ENCODE data around the gene FMN2. TPM values are rescaled to one million over a fixed set of nuclear protein-coding genes. Genes with fewer than 3 reads are reported as not detected.

The FMN2 gene
- total RNA-seq, 1 donor from 2014 or later: 1.1 TPM

- Histone ChIP-seq H3K27me3 (ENCODE audit: low read depth) (no peaks in the 10 kb centered on the region), H3K27ac (no peak overlapping the region), H3K4me1 (no peaks in the 10 kb centered on the region), H3K9me3 (no peaks in the 10 kb centered on the region), H3K36me3 (no peaks in the 10 kb centered on the region), H3K4me3 (no peak overlapping the region)
- intact Hi-C loops (cut with DNase I): no loop called here
- TF ChIP-seq CTCF (IDR thresholded peaks at IDR 0.05): no peak
- no peak for ATAC-seq
- no peak for DNase-seq
Observed at GRCh38 chr1:240343045-240343444, 251.4 kb downstream of the FMN2 start.

GRCh38 chr1:240343966-240344365, 252.3 kb downstream of the FMN2 start:
- Histone ChIP-seq H3K27ac (no peak overlapping the region), H3K4me3 (no peak overlapping the region), H3K4me1 (no peaks in the 10 kb centered on the region), H3K36me3 (no peaks in the 10 kb centered on the region), H3K27me3 (ENCODE audit: low read depth) (no peaks in the 10 kb centered on the region), H3K9me3 (no peaks in the 10 kb centered on the region)
- TF ChIP-seq CTCF (IDR thresholded peaks at IDR 0.05): no peak
- DNase-seq: no peak
- intact Hi-C loops (cut with DNase I): no loop called here
- ATAC-seq: no peak

- H3K36me3 ChIP-seq: no peaks in the 10 kb centered on the region
- H3K4me1 ChIP-seq: no peaks in the 10 kb centered on the region
- intact Hi-C loops (cut with DNase I): no loop called here
- H3K27ac ChIP-seq: no peak overlapping the region
- no peaks in the 10 kb centered on the region for H3K9me3 ChIP-seq
- ATAC-seq: no peak
- no peak overlapping the region for H3K4me3 ChIP-seq
- no peaks in the 10 kb centered on the region for H3K27me3 ChIP-seq (ENCODE audit: low read depth)
- DNase-seq: no peak
- no peak for TF ChIP-seq CTCF (IDR thresholded peaks at IDR 0.05)
Observed at GRCh38 chr1:240344918-240345317, 253.2 kb downstream of the FMN2 start.

- no peaks in the 10 kb centered on the region for H3K9me3 ChIP-seq
- no peak for TF ChIP-seq CTCF (IDR thresholded peaks at IDR 0.05)
- H3K27ac ChIP-seq: no peak overlapping the region
- H3K4me1 ChIP-seq: no peaks in the 10 kb centered on the region
- no peak overlapping the region for H3K4me3 ChIP-seq
- ATAC-seq (no peak), DNase-seq (no peak)
- intact Hi-C loops (cut with DNase I): no loop called here
- H3K36me3 ChIP-seq: no peaks in the 10 kb centered on the region
- H3K27me3 ChIP-seq (ENCODE audit: low read depth): no peaks in the 10 kb centered on the region
Observed at GRCh38 chr1:240349695-240350094, 258.0 kb downstream of the FMN2 start.

DNA sequence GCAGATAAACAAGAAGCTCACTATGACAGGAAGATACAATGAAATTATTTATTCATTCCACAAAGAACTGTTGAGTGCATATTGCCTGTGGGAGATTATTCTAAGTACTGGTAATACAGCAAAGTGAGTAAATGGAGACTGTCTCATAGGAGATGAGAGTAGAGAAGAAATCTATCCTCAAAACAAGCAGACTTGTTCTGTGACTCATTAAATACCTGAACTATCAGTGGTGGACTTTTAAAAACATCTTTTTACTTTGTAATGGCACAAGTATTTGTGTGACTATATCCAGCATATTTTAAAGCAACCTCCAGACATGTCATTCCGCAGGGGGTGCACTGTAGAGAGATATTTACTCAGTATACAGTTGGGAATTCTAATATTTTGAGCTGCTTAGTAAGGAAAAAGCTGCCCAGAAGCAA, 259.2 kb downstream of the FMN2 start:
- ATAC-seq: no peak
- intact Hi-C loops (cut with DNase I): no loop called here

More for the DNA sequence above, 259.2 kb downstream of the FMN2 start:
- H3K36me3 ChIP-seq: no peaks in the 10 kb centered on the region
- H3K9me3 ChIP-seq: no peaks in the 10 kb centered on the region
- no peak for TF ChIP-seq CTCF (IDR thresholded peaks at IDR 0.05)
- DNase-seq: no peak
- no peak overlapping the region for H3K4me3 ChIP-seq
- no peaks in the 10 kb centered on the region for H3K27me3 ChIP-seq (ENCODE audit: low read depth)
- H3K27ac ChIP-seq: no peak overlapping the region
- no peaks in the 10 kb centered on the region for H3K4me1 ChIP-seq

All from lower lobe of right lung (tissue), 2 donors.